Measurements from ENCODE around the gene HPX. TPM values are rescaled to one million over a fixed set of nuclear protein-coding genes. Genes with fewer than 3 reads are reported as not detected.

Gene HPX
- total RNA-seq, 1 donor from 2014 or later = 5,455 TPM

- ATAC-seq = no peak
- DNase-seq (ENCODE audit: low spot score) = no peak
These were observed 22.2 kb downstream of the HPX start for GRCh38 chr11:6418557-6419008.

- DNase-seq (ENCODE audit: low spot score) = no peak
- ATAC-seq = peak; percentile 10
These were observed 22.8 kb downstream of the HPX start for GRCh38 chr11:6417907-6418556.

- ATAC-seq = no peak
- DNase-seq (ENCODE audit: low spot score) = no peak
These were observed 25.0 kb downstream of the HPX start for GRCh38 chr11:6415797-6416196.

GRCh38 chr11:6414874-6415328, 25.9 kb downstream of the HPX start:
- DNase-seq (ENCODE audit: low spot score) (no peak), ATAC-seq (no peak)

- ATAC-seq = no peak
These were observed 27.0 kb downstream of the HPX start for GRCh38 chr11:6413791-6414201.

GRCh38 chr11:6411594-6412031, 29.2 kb downstream of the HPX start:
- DNase-seq (ENCODE audit: low spot score) (no peak), ATAC-seq (no peak)

More at GRCh38 chr11:6413791-6414201, 27.0 kb downstream of the HPX start:
- no peak for DNase-seq (ENCODE audit: low spot score)

GRCh38 chr11:6410695-6411430, 29.9 kb downstream of the HPX start:
- ATAC-seq (no peak), DNase-seq (ENCODE audit: low spot score) (no peak)

GRCh38 chr11:6406370-6406769, 34.4 kb downstream of the HPX start:
- ATAC-seq = peak; percentile 41
- no peak for DNase-seq (ENCODE audit: low spot score)

- ATAC-seq = no peak
- DNase-seq (ENCODE audit: low spot score) = no peak
These were observed 34.9 kb downstream of the HPX start for GRCh38 chr11:6405846-6406245.

- ATAC-seq = no peak
- DNase-seq (ENCODE audit: low spot score) = no peak
These were observed 35.6 kb downstream of the HPX start for GRCh38 chr11:6405052-6405667.

GRCh38 chr11:6404342-6405051, 36.3 kb downstream of the HPX start:
- no peak for ATAC-seq
- DNase-seq (ENCODE audit: low spot score) = no peak

GRCh38 chr11:6403539-6403938, 37.2 kb downstream of the HPX start:
- no peak for DNase-seq (ENCODE audit: low spot score)
- no peak for ATAC-seq

GRCh38 chr11:6402561-6402981, 38.2 kb downstream of the HPX start:
- DNase-seq (ENCODE audit: low spot score) = no peak
- no peak for ATAC-seq

GRCh38 chr11:6402061-6402470, 38.7 kb downstream of the HPX start:
- no peak for DNase-seq (ENCODE audit: low spot score)
- no peak for ATAC-seq

- DNase-seq (ENCODE audit: low spot score) (no peak), ATAC-seq (no peak)
These were observed 39.3 kb downstream of the HPX start for GRCh38 chr11:6401464-6401863.

- DNase-seq (ENCODE audit: low spot score) (no peak), ATAC-seq (no peak)
These were observed 40.1 kb downstream of the HPX start for GRCh38 chr11:6400431-6401345.

GRCh38 chr11:6397636-6398035, 43.2 kb downstream of the HPX start:
- DNase-seq (ENCODE audit: low spot score) (no peak), ATAC-seq (no peak)

GRCh38 chr11:6397156-6397555, 43.6 kb downstream of the HPX start:
- DNase-seq (ENCODE audit: low spot score) (no peak), ATAC-seq (no peak)

GRCh38 chr11:6395470-6396060, 45.2 kb downstream of the HPX start:
- ATAC-seq = no peak
- no peak for DNase-seq (ENCODE audit: low spot score)
